Jurkat, Clone E6-1 (cell line): ENCODE data around the gene CHMP3.
"Not testable (repeated sequence)": the region's sequence is repeated elsewhere in the genome, so short reads cannot be mapped to it uniquely, and the experiment has no call there.

Experiments
- DNase-seq: peaks from one replicate; pipeline ENCODE4 v3.0.0-alpha.2; 2011; ENCODE audit warnings: low read depth, low spot score
- H3K4me3 ChIP-seq: 2 replicates; pipeline ENCODE4 v1.5.1; 2011; ENCODE audit warnings: mild to moderate bottlenecking, low read length, control low read depth, moderate library complexity

CHMP3 gene

DNA sequence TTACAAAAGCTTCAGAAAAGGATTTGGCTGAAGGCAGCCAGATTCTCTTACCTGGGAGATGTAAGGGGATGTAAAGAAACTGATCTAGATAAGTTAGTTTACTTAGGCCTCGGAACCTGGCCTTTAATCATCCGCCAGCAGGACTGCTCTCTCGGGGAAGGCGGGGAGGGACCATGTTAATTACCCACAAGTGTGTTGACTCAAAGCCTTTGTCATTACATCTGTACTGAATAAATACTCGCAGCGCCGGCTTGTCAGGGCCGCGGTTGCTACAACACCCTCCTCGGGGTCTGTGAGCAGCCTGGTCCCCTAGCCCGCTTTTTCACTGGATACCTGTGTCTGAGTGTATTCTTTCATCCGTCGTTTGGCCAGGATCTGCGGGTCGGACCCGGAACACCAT, 6.7 kb downstream of the CHMP3 start:
- H3K4me3 ChIP-seq = no peak overlapping the region
- DNase-seq = no peak

DNA sequence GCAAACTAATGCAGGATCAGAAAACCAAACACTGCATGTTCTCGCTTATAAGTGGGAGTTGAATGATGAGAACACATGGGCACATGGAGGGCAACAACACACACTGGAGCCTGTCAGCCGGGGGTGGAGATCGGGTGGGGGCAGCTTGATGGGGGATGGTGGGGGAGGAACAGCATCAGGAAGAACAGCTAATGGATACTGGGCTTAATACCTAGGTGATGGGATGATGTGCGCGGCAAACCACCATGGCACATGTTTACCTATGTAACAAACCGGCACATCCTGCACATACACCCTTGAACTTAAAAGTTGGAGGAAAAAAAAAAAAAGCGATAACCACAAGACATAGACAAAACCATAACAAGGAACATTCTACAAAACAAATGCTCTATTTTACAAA, 10.4 kb downstream of the CHMP3 start:
- no peak for DNase-seq
- H3K4me3 ChIP-seq = no peak overlapping the region

GRCh38 chr2:86549963-86550725, 13.1 kb downstream of the CHMP3 start:
- DNase-seq, H3K4me3 ChIP-seq: not testable (repeated sequence)

DNA sequence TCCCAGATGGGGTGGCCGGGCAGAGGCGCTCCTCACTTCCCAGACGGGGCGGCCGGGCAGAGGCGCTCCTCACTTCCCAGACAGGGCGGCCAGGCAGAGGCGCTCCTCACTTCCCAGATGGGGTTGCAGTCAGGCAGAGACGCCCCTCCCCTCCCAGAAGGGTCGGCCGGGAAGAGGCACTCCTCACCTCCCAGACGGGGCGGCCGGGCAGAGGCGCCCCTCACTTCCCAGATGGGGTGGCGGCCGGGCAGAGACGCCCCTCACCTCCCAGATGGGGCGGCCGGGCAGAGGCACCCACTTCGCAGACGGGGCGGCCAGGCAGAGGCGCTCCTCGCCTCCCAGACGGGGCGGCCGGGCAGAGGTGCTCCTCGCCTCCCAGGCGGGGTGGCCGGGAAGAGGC, 13.8 kb downstream of the CHMP3 start:
- not testable (repeated sequence) for DNase-seq, H3K4me3 ChIP-seq

- not testable (repeated sequence) for DNase-seq, H3K4me3 ChIP-seq
Measured at GRCh38 chr2:86548913-86549396, 14.3 kb downstream of the CHMP3 start.

DNA sequence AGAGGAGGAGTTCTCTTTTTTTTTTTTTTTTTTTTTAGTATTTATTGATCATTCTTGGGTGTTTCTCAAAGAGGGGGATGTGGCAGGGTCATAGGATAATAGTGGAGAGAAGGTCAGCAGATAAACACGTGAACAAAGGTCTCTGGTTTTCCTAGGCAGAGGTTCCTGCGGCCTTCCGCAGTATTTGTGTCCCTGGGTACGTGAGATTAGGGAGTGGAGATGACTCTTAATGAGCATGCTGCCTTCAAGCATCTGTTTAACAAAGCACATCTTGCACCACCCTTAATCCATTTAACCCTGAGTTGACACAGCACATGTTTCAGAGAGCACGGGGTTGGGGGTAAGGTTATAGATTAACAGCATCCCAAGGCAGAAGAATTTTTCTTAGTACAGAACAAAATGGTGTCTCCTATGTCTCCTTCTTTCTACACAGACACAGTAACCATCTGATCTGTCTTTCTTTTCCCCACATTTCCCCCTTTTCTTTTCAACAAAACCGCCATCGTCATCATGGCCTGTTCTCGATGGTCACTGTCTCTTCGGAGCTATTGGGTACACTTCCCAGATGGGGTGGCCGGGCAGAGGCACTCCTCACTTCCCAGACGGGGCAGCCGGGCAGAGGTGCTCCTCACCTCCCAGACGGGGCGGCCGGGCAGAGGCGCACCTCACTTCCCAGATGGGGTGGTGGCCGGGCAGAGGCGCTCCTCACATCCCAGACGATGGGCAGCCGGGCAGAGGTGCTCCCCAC, 14.9 kb downstream of the CHMP3 start:
- DNase-seq, H3K4me3 ChIP-seq: not testable (repeated sequence)

- H3K4me3 ChIP-seq, DNase-seq: not testable (repeated sequence)
Measured at GRCh38 chr2:86545296-86545924, 17.8 kb downstream of the CHMP3 start.

- not testable (repeated sequence) for DNase-seq, H3K4me3 ChIP-seq
Measured at GRCh38 chr2:86544278-86545099, 18.8 kb downstream of the CHMP3 start.

DNA sequence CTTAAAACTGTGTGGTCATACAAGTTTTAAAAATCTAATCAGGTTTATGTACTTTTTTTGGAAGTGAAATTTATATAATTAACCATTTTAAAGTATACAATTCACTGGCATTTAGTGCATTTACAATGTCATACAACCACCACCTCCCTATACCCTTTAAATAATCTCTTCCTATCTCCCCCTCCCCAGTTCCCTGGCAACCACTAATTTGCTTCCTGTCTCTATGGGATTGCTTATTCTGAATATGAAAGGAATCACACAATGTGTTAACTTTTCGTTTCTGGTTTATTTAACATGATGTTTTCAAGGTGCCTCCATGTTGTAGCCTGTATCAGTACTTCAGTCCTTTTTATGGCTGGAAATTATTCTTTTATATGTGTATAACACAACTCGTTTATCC, 19.4 kb downstream of the CHMP3 start:
- no peak overlapping the region for H3K4me3 ChIP-seq
- no peak for DNase-seq

DNA sequence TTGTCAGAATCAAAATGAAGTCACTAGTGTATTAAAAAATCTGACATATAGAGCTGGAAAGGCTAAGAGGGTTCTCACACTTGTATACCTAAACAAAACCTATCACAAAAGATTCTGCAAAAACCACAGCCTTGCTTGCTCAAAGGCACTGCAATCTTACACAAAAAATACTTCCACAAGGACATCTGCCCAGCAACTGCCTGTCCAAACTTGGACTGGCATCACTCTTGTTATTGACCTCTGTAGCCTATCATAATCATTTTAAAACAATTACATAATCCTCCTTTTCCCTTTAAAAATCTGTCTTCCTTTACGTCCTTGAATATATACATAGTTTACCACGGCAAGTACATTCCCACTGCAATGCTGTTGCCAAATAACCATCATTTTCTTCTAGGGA, 19.9 kb downstream of the CHMP3 start:
- H3K4me3 ChIP-seq = no peak overlapping the region
- DNase-seq = no peak

DNA sequence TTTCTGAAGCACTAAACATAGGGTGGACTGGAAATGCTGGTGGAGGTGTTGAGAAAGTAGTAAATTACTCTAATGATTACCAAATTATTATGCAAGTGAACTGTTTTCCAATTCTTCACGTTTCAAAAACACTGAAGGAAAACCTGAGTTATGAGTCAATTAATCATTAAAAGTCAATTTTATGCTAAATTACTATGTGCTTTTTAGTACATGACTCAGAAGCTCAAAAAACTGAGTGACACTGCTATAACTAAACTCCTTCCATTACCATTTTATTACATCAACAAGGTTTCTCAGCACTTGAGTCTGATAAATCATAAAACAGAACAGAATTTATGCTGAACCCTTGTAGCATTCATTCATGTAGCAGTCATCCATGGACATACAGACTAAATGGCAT, 20.4 kb downstream of the CHMP3 start:
- no peak for DNase-seq

GRCh38 chr2:86541334-86541733, 21.9 kb downstream of the CHMP3 start:
- no peak for DNase-seq

More for the DNA sequence above, 20.4 kb downstream of the CHMP3 start:
- no peak overlapping the region for H3K4me3 ChIP-seq

DNA sequence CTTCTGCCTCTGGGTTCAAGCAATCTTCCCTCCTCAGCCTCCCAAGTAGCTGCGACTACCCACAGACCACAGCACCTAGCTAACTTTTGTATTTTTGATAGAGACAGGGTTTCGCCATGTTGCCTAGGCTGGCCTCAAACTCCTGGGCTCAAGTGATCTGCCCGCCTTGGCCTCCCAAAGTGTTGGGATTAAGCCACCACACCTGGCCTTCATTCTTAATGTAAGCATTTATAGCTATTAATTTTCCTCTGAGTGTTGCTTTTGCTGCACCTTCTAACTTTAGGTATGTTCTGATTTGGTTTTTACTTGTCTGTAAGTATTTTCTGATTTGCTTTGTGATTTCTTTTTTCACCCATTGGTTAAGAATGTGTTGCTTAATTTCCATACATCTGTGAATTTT, 29.7 kb downstream of the CHMP3 start:
- no peak overlapping the region for H3K4me3 ChIP-seq
- DNase-seq = no peak

More at GRCh38 chr2:86541334-86541733, 21.9 kb downstream of the CHMP3 start:
- H3K4me3 ChIP-seq = no peak overlapping the region

DNA sequence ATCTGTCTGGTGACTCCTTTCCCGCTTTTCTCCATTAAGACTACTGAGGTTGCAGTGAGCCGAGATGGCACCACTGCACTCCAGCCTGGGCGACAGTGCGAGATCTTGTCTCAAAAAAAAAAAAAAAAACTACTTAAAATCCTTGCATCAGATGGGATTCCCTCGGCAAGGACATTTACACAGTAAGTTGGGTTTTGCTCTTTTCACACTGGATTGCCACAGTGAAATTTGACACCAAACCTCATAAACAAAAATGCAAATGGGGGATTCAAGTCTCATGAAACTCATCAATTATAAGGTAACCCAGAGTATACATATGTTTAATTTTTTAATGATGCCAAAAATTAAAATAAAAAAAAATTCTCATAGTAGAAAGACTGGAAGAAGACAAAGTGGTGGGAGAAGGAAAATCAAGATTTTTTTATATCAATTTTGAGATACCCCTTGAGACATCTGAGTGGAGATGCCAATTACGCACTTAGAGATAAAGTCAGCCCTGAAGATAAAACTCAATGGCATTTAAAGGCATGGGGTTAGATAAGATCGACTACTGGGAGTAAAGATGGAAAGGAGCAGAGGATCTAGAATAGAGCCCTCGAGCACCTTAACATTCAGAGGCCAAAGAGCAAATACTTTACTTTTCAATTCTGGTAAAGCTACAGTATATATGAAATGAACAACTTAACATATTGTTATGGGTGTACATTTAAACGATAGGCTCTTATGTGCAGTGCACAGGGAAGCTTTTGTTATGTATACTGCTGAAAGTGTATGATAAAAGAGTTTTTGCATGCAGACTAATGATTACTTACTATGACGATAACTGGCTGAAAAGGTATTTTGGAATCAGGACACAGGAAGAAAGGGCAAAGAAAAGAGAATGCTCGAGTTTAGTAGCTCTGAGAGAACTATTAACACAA, 37.6 kb downstream of the CHMP3 start:
- no peak overlapping the region for H3K4me3 ChIP-seq
- no peak for DNase-seq

DNA sequence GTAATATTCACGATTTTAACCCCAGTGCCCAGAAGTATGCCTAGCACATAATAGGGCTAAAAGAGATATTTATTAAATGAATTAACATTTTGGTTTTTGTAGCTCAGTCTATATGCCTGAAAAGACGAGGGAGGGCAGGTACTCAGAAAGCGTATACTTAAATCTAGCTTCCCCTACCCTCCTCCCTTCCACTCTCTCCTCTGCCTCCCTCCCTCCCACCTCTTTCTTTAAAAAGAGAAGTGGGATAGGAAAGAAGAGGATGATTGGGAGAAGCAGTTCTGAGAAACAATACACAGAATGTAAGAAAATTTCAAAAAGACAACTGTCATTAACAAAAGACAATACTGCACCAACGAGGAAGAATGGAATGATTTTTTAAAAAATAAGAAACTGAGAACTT, 39.8 kb downstream of the CHMP3 start:
- no peak for DNase-seq
- H3K4me3 ChIP-seq = no peak overlapping the region

DNA sequence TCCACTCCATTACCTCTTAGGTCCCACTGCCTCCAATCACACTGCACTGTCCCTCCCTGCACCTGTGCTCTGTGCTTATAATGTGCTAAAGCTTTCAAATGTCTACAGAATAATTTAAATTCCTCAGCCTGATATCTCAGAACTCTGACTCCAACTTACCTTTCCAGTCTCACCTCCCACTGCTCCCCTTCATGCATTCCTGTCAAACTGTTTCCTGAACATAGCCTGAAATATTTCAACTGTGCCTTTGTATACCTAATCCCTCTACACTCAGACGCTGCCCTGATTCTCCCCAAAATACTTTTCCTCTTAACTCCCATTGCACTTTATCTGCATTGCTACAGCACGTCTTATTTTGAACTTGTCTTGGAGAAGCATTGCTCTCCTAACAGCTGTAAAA, 40.5 kb downstream of the CHMP3 start:
- DNase-seq = no peak

GRCh38 chr2:86521922-86522321, 41.3 kb downstream of the CHMP3 start:
- H3K4me3 ChIP-seq = no peak overlapping the region
- no peak for DNase-seq

More for the DNA sequence above, 40.5 kb downstream of the CHMP3 start:
- H3K4me3 ChIP-seq = no peak overlapping the region

DNA sequence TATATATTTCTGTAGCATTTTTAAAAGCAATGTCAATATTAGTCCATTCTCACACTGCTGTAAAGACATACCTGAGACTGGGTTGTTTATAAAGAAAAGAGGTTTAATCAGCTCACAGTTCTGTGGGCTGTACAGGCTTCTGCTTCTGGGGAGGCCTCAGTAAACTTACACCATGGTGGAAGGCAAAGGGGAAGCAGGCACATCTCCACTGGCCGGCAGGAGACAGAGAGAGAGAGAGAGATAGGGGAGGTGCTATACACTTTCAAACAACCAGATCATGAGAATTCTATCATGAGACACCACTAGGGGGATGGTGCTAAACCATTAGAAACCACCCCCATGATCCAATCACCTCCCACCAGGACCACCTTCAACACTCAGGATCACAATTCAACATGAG, 43.1 kb downstream of the CHMP3 start:
- DNase-seq = no peak
- H3K4me3 ChIP-seq = no peak overlapping the region
